Measurements from ENCODE around the gene PRDM16. TPM values are rescaled to one million over a fixed set of nuclear protein-coding genes. Genes with fewer than 3 reads are reported as not detected.

The PRDM16 gene
- total and polyA plus RNA-seq, 2 of the 8 experiments (the other 6 are each of a cell fraction or from before 2014, with no cell fraction given), result 0.39 to 0.43 TPM

- TF ChIP-seq CHD7 (IDR thresholded peaks at IDR 0.05; ENCODE audit: insufficient replicate concordance, low read length) (no peak), KDM1A (IDR thresholded peaks at IDR 0.05; ENCODE audit: borderline replicate concordance, low read length) (no peak), TEAD4 (IDR thresholded peaks at IDR 0.05; ENCODE audit: low read depth, low read length) (no peak), CEBPB (IDR thresholded peaks at IDR 0.05; ENCODE audit: low read depth, low read length) (no peak), SAP30 (IDR thresholded peaks at IDR 0.05; ENCODE audit: insufficient read depth, insufficient replicate concordance, low read length) (no peak), POLR2A (IDR thresholded peaks at IDR 0.05; ENCODE audit: control extremely low read depth in 1 of 2, low read depth in 2 of 2, low read length in 2 of 2) (no peak), TAF7 (optimal IDR thresholded peaks at IDR 0.05; ENCODE audit: borderline replicate concordance, low read depth, low read length) (no peak), JUN (IDR thresholded peaks at IDR 0.05; ENCODE audit: low read depth, low read length) (no peak), RNF2 (IDR thresholded peaks at IDR 0.05; ENCODE audit: borderline replicate concordance, low read depth, low read length, missing control alignments, poor library complexity, severe bottlenecking) (no peak), SIN3A (conservative IDR thresholded peaks at IDR 0.05 in 1 of 2, IDR thresholded peaks at IDR 0.05 in 1 of 2; ENCODE audit: low read depth in 1 of 2, low read length in 2 of 2) (no peak)
Measured at GRCh38 chr1:3190256-3191041, 121.4 kb downstream of the PRDM16 start (continued).

Data from H1 (cell line).